GM21515 (cell line): ENCODE results near the gene HDAC11.
"Not testable (repeated sequence)": the region's sequence is repeated elsewhere in the genome, so short reads cannot be mapped to it uniquely, and the experiment has no call there.

Source experiments
- ATAC-seq: cut with Tn5 transposase; IDR thresholded peaks from one replicate; pipeline ENCODE4 v1.9.1; 2021; ENCODE audit not compliant: unreplicated experiment

Gene HDAC11

DNA sequence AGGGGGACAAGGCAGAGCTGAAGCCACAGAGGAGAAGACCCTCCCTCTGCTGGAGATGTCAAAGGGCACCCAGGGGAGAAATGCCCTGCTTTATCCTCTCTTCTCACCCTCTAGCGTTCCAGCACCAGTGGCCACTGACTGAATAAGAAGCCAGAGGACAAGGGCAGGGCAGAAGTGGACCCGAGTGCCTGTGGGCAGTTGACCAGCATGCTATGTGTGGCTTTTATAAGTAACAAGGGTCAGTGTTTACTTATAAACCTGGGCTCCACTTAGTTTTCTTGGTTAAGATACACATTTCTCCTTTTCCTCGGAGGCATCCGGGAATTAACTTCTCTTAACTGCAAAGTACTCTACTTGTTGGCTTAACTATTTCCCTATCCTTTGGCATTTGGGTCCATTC is 13.3 kb upstream of the HDAC11 start:
- no peak for ATAC-seq

DNA sequence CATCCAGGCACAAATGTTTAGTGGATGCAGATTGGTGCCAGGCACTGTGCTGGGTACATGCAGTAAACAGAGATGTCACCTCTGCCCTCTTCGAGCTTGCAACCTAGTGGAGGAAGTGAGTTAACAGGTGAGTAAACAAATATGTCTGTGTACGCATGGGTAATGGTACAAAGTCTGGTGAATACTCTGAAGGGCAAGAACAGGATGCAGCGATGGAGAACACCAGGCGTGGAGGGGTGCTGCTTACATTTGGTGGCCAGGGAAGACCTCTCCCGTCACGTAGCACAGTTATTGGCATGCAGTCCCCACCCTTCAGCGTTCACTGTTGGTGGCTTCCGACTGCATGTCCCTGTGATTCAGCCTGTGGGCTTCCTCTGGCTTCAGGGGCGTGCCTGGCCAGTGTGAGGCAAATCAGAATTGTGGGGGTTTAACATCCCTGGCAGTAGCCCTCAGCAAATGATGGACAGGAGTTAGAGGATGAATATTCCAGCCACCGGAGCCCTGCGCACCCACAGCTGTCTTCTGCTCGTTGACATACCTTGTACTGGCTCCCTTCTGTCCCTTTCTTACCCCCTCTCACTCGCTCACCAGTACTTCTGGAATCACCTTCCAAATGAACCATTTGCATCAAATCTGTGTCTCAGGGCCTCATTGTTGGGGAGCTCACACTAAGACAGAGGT is 9.1 kb upstream of the HDAC11 start:
- ATAC-seq, result no peak

DNA sequence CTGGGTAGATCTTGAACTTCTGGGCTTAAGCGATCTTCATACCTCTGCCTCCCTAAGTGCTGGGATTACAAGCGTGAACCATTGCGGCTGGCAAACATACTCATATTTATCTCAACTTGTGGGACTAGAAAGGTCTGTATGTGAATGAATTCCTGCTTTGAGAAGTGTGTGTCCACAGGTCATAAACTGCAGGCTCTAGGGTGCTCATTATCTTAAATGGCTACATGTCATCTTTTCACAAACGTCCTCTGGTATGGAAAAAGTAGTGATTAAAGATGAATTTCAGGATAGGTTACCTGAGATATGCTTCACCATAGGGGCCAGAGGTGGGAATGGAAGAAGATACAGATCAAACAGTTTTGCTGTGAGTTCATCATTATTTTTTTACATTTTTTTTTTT is 7.8 kb upstream of the HDAC11 start:
- no peak for ATAC-seq

DNA sequence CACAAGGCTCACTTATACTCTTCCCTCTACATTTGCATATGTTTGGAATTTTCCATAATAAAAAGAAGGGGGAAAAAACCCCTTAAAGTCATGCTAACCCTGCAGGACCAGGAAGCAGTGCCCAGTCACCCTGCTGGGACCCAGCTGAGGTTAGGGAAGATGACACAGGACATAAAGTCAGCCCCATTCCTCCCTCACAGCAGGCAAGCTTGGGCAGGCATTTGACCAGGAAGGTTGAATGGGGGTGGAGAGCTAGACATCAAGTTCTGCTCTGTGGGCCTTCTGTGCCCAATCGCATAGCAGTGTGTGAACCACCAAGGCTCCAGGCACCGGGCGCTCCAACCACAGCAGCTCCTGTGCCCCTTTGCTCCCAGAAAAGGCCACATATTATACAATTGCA is 7.1 kb upstream of the HDAC11 start:
- no peak for ATAC-seq

DNA sequence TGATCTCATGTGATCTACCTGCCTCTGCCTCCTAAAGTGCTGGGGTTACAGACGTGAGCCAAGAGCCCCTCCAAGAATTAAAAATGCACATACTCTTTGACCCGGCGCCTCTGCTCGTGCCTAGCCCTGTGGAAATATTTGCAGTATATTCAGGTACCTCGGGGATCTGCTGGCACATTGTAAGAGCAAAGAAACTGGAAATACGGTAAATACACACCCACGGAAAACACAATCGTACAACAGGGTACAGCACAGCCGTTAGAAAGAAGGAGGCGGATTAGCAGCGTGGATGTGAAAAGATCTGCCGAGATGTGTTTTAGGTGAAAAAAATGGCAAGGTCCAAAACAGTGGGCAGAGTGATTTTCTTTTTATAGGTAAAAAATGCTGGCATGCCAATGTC is 6.1 kb upstream of the HDAC11 start:
- no peak for ATAC-seq

DNA sequence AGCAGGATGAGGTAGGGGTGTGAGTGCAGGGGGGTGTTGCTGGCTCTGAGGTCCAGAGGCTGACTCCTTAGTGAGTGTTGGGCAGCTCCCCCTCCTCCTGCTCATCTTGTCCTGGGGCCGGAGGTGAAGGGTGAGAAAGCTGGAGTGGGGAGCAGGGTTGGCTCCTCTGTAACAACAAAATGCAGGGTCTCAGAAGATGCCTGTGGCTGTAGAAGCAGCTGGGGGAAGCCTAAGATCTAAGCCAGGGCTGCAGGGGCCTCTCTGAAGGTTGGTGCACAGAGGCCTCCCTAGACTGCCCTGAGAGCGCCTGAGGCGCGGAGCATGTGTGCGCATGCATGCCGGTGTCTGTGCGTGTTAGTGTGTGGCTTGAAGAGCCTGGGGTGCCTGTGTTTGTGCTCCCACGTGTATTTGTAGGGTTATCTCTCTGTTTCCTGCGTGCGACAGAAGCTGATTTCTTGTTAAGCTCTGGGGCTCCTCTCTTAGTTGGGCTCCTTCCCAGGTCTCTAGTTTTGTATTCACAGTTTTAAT is 5.3 kb upstream of the HDAC11 start:
- no peak for ATAC-seq

DNA sequence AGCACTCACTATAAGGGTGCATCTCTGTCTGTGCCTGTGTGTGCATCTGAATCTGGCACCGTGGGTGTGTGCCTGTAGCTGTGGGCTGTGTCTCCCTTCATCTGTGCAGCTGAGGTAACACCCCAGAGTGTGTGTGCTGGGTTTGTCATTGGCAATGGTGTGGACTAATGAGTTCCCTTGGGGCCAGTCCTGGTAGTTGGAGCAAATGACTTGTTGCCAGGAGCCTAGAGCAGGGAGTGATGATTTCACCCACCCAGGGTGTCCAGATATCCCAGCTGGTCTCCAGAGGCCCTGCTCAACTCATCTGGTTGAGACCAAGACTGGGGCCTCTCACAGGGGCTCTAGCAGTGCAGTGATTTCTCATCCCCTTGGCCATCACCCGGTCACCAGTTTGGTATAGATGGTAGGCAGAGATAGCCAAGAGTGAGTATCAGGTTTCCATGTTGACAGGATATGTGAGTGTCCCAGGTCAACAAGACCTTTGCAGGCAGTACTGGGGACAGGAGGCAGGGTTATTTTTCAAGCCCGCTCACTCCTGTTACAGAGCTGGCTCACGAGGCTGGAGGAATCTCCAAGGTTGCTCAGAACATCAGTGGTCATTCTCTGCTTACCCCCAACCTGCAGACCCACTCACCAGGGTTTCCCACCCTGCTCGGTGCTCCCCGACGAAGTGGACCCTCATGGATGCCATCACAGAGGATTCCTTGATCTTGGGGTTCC is 4.1 kb upstream of the HDAC11 start:
- ATAC-seq, result no peak

DNA sequence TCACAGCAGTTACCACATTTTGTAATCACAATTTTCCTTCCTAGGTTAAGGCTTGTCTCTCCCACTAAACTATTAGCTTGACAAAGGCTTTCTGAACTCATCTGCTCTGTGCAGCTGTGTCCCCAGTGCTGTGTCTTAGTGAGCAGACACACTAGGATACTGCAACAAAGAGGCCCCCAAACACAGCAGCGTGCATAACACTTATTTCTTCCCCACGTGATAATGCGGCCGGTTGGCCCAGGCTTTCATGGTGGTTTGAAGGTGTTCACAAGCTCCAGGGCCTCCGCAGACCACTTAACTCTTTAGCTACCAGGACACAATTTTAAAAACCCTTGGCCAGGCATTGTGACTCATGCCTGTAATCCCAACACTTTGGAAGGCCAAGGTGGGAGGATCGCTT is 2.2 kb upstream of the HDAC11 start:
- no peak for ATAC-seq

DNA sequence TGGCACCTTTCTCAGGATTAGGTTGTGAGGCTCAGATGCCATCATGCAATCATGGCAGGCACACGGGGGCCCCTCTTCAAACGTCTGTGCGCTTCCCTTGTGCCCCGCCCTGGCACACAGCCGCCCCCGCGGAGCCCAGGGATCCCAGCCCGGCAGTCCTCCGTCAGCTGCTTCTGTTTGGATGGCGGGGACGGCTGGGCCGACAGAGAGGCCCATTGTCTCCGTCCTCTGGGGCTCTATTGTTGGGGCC is 849 bp upstream of the HDAC11 start:
- no peak for ATAC-seq

DNA sequence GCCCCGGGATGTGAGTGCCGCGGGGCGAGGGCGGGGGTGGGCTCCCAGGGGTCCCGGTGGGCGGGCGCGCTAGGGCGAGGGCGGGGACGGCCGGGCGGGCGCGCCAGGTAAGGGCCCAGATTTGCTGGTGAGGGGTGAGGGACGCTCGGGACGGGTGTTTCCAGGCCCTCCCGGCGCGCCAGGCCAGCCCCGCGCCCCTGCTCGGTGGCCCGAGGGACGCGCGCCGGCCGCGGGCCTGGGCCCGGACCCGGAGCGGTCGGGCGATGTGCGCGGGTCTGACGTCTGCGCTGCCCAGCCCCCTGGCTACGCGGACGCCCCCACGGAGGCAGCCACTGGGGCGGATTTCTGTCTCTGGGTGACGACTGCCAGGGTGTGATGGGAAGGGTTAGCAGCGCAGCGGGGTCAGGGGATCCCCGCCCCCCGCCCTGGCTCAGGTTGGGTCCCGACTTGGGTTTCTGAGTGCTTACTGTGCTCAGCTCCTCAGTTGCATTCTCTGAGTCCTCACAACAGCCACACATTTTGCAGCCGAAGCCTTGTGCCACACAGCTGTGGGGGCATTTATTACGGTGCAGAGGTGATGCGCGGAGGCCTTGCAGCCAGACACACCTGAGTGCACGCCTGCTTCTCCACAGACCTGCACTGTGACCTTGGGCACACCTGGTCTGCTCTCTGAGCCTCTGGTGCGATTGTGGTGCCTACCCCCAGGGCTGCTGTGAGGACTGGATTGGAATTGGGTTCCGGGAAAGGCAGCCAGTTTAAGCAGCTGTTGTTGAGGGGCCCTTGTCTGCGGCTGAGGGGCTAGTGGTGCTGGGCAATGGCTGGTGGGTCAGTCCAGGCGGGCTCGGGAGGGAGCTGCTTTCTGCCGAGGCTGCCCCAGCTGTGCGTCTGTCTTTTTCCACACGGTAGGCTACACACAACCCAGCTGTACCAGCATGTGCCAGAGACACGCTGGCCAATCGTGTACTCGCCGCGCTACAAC is 523 bp downstream of the HDAC11 start:
- no peak for ATAC-seq

DNA sequence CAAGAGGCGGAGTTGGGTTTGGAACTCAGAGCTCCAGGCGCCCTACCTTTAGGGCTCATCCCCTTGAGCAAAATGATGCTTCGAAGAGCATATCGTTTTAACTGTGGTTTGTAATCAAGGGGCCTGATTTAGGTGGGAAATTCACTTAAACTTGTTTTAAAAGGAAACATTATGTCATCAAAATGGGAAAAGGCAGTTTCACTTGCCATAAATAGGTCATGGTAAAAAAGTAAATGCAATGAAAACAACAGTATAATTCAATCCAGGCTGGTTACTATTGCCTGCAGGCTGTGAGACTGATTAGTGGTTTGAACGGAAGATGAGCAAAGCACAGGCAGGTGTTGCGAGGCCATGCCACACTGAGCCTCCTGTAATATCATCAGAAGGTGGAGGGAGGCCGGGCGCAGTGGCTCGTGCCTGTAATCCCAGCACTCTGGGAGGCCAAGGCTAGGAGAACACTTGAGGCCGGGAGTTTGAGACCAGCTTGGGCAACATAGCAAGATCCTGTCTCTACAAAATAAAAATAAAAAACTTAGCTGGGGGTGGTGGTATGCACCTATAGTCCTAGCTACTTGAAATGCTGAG is 2.1 kb downstream of the HDAC11 start:
- ATAC-seq, result no peak

DNA sequence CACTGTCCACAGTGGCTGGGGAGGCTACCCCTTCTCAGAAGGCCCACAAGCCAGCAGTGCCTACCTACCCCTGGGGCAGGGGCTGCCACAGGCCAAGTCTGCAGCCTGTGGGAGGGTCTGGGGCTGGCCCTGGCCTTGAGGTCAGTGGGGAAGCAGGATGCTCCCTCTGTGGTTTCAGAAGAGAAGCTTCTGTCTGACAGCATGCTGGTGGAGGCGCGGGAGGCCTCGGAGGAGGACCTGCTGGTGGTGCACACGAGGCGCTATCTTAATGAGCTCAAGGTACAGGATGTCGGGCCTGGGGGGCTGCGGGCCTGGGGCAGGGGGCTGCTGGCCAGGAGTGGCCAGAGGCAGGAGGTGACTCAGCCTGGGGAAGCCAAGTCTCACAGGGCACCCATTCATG is 3.2 kb downstream of the HDAC11 start:
- ATAC-seq, result no peak

DNA sequence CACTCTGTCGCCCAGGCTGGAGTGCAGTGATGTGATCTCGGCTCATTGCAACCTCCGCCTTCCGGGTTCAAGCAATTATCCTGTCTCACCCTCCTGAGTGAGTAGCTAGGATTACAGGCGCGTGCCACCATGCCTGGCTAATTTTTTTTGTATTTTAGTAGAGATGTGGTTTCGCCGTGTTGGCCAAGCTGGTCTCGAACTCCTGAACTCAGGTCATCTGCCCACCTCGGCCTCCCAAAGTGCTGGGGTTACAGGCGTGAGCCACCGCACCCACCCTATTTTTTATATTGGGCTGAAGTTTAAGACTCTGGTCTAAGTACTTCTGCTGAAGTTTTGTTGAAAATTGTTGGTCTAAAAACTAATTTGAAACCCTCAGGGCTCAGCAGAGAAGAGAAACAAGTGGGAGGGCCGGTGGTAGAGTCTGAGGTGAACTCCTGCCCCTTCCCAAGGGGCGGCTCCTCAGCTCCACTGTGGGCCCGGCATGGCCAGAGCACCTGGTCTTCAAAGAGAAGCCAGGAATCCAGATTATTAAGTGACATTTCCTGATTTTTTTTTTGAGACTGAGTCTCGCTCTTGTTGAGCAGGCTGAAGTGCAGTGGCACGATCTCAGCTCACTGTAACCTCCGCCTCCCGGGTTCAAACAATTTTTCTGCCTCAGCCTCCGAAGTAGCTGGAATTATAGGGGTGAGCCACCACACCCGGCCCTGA is 4.0 kb downstream of the HDAC11 start:
- no peak for ATAC-seq

DNA sequence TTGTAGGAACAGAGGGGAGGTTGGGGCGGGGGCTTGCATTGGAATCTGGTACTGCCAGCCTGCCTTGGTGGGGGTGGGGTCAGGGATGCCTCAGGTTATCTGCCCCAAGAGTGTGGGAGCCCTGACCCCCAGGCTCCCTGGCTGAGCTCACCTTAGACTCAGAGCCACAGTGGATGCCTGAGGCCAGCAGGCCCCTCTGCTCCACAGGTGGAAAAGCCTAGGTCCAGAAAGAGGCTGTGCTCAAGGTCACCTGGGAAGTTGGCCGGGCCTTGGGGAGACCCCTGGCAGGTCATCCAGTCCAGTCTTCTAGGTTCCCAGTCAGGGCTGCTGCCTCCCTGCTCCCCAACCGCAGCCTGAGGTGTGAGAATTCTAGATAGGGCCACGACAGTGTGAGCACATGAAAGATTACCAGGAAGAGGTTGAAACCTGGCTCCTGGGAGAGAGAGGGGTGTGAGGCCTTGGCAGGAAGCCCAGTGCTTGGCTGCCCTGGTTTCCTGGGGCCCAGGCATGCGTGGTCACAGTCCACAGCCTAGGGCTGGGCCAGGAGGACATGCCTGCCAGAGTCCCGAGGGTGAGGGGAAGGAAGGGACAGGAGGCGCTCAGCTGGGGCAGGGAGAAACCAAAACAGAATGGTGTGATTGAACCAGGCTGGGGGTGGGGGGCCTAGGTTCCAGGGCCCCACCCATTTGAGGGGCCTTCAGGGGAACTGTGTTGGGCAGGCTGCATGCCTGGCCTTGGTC is 4.9 kb downstream of the HDAC11 start:
- no peak for ATAC-seq

DNA sequence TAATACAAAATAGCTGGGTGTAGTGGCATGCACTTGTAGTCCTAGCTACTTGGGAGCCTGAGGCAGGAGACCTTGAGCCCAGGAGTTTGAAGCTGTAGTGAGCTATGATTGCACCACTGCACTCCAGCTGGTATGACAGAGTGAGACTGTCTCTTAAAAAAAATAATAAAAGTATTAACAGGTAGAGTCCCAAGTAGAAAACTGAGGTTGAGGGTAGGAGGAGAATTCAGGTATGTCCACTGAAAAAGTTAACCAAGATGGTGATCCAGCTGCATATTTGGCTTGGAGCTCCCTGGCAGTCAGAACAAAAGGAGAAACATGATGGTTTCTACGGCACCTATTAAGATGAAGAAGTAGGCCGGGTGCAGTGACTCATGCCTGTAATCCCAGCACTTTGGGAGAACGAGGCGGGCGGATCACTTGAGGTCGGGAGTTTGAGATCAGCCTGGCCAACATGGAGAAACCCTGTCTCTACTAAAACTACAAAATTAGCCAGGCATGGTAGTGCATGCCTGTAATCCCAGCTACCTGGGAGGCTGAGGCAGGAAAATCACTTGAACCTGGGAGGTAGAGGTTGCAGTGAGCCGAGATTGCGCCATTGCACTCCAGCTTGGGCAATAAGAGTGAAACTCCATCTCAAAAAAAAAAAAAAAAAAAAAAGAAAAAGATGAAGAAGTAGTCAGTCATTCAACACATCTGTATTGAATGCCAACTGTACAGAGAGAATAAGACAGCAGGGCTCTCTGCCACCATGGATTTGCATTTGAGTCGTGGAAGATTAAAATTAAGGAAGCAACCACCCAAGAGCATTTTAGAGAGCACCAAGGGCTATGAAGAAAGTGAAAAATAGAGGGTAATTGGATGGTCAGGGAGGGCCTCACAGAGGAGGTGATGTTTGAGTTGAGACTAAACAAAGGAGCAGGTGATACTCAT is 5.8 kb downstream of the HDAC11 start:
- not testable (repeated sequence) for ATAC-seq

DNA sequence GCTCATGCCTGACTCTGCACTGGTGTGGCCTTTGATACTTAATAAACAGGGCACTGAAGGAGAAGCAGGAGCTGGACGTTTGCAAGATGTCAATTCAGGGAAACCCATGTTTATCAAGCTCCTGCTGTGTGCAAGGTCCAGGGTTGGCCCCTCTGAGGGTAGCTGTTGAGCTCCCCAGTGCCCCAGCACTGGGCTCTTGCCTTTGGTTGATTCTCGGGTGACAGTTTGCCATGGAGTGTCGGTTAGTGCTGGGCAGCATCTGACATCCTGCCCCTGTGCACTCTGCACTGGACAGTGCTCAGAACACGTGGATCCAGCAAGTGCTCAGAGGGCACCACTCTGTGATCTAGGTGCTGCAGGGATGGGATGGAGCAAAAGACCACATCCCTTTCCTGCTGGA is 7.3 kb downstream of the HDAC11 start:
- no peak for ATAC-seq

DNA sequence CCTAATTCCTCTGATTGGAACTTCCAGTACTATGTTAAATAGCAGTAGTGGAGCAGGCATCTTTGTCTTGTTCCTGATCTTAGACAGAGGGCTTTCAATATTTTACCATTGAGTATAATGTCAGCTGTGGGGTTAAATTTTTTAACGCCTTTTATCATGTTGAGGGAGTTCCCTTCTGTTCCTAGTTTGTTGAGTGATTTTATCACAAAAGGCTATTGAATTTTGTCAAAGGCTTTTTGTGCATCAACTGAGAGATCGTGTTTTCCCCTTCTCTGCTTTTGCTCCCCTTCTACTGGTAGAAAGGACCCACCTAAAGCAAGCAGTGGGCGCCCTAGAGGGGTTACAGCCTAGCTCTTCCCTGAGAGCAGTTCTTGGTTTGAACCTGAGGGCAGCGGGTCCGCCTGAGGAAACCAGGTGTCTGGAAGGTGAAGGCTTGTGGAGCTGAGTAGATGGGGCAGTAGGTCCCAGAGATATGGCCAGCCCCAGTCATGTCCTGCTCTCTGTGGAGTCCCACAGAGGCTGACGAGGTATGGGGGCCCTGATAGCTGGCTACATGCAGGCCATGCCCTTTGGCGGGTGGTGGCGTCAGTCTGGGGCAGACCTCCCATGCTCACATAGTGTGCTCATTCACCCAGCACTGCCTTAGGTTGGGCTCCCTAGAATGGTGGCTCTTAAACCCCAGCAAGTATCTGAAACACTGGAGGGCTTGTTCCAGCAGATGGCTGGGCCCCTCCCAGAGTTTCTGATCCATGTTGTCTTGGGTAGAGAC is 11.3 kb downstream of the HDAC11 start:
- ATAC-seq, result no peak

DNA sequence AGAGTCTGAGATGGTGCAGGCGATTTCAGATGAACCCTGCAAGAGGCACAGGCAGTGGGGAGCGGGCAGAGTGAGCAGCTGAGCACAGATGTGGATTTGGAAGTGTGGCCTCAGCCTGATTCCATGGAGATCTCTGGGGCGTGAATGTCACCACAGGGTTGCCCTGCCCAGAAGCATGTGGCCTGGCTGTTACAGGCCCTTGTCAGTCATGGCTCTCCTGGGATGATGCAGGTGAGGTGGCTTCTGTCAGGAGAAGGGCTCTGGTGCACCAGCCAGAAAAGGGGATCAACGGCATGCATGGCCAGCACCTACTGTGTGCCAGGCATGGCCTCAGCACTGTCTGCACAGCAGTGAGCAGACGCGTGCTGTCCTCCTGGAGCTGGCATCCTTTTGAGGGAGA is 11.9 kb downstream of the HDAC11 start:
- ATAC-seq, result no peak
